Brain pericyte (primary cell): ENCODE measurements around the gene CELF3.

Source experiments
- DNase-seq: peaks from one replicate; pipeline ENCODE4 v3.0.0-alpha.2; 2012; ENCODE audit warnings: low read depth, low spot score

The CELF3 gene

DNA sequence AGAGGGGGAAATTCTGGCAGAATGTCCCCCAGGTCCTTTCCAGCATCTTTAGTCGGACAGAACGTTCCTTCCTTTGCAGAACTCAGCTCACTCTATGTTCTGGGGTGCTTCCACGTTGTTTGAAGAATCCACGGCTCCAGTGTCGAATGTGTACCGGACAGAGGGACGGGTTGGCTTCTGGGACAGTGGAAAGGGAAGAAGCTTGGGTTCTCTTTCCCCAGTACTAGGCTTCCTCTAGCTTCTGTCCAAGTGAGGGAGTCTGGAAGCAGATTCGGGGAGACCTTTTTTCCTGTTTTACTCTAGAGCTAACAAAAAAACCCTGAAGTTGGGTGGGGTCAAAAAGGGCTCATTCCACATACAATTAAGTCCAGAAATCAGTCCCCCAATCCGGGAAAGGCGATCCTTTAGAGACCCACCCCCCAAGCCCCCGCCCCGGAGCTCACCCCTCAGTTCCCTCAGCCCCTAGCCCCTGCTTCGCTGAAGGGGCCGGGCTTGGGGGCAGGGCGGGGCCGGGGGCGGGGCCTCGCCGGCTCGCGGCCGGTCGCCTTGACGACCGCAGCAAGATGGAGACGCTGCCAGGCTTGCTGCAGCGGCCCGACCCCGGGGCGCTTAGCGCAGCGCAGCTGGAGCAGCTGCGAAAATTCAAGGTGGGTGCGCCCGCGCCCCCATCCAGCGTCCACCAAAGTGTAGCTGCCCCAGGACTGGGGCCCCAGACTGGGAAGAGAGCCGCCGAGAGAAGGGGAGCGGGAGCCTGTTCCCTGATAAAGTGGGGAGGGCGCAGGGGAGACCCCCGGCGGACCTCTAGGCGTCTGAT is 4.6 kb upstream of the CELF3 start, which contains the start of gene RIIAD1:
RIIAD1 (plus strand) TSS at position 549 of the 814 bp plus-strand sequence; CDS start at position 564, 15 bp downstream.
- no peak for DNase-seq

DNA sequence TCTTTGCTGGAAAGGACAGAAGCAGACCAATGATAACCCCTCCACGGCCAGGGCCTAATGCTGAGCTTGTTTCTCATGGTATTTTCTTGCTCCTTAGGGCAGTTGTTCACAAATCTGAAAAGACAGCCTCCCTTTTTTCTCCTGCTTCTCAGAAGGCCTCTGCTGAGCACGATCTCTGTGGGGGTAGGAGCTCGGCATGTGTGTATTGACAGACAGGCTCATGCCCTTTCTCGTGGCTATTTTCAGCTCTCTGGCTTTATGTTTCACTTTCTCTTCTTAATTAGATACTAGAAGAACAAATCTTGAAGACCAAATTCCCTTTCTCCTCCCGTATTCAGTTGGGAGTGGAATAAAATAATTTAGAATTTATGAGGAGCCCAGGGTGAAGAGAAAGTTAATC is 4.0 kb upstream of the CELF3 start:
- DNase-seq, result no peak

DNA sequence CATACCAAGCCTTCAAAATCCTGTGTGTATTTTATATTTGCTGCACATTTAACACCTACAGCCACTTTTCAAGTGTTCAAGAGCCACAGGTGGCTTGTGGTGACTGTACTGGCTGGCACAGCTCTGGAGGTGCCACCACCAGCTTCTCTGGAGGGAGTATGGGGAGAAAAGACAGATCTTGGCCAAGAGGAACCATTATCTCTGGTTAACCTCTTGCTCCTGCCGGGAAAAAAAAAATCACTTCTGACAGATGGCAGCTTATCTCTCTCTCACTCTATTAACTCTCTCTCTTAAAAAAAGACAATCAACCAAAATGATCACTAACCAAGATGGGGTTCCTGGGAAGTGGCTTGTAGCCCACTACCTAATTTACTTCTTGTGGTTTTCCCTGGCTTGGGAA is 3.5 kb upstream of the CELF3 start:
- no peak for DNase-seq

DNA sequence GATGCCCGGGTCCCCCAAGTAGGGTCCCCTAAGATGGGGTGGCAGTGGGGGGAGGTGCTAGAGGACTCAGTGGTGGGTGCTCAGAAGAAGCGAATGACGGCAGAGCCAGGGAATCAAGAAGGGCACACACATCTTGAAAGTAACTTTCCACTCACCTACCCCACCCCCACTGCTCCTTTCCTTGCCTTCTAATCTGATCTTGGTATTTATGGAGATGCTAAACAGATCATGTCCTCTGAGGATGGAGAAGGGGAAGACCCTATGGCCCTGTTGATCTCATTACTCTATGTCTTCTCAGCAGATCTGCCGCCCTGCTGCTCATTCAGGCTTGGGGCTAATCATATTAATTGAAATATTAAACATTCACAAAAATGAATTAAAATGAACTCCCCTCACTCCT is 2.1 kb upstream of the CELF3 start:
- no peak for DNase-seq

DNA sequence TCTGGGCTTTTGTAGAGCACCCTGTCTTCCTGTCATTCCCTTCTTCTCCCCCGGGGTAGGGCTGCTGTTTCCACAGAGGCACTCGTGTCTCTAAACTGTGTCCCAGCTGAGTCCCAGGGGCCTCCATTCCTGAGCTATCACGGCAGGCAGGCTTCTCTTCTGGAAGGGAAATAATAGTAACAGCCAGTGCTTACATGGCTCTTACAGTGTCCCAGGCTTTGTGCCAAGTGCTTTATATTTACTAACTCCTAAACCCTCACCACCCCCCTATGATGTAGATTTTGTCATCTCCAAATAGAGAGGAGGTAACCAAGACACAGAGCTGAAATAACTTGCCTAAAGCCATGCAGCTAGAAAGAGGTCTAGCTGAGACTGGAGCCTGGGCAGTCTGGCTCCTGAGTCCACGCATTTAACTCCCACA is 1.4 kb upstream of the CELF3 start:
- no peak for DNase-seq

DNA sequence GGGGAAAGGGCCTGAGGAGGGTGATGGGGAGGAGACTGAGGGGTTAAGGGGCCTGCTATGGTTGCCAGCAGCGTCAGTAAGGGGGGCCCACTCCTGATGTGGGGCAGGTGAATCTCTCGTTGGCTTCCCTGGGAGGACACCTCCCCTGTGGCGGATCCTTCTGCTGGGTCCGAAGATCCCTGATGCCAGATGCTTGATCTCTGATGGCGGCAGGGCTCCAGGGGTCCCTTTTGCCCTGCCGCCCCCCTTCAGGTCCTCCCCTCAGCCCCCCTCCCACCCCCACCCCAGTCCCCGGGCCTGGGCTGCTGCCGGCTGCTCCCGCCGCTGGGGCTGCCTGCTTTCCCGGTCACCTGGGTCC is 219 bp downstream of the CELF3 start:
- no peak for DNase-seq

DNA sequence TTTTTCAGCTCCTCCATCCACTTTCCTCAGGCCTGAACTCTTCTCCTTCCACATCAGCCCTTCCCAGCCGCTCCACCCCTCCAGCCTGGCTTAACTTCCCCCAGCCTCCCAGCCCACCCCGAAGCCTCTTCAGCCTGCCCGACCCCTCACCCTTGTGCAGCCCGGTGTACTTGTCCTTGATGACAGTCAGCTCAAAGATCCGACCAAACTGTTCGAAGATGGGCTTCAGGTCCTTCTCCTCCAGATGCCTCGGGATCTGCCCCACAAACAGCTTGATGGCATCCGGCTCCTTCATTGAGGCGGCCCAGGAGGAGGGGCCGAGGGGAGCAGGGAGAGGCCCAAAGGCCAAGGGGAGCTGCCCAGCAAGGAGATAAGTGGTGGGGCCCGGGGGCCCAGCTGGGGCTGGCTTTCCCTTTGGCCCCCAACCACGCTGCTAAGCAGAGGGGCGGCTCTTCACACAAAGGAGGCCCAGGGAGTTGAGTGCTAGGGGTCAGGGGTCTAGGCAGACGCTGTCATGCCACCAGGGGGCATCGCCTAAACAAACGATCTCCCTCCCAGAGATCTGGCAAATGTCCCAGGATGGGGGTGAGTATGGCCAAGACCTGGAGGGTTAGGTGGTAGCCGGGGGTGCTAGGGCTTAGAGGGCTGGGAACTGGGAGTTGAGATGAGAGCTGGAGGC is 738 bp downstream of the CELF3 start:
- DNase-seq, result no peak

DNA sequence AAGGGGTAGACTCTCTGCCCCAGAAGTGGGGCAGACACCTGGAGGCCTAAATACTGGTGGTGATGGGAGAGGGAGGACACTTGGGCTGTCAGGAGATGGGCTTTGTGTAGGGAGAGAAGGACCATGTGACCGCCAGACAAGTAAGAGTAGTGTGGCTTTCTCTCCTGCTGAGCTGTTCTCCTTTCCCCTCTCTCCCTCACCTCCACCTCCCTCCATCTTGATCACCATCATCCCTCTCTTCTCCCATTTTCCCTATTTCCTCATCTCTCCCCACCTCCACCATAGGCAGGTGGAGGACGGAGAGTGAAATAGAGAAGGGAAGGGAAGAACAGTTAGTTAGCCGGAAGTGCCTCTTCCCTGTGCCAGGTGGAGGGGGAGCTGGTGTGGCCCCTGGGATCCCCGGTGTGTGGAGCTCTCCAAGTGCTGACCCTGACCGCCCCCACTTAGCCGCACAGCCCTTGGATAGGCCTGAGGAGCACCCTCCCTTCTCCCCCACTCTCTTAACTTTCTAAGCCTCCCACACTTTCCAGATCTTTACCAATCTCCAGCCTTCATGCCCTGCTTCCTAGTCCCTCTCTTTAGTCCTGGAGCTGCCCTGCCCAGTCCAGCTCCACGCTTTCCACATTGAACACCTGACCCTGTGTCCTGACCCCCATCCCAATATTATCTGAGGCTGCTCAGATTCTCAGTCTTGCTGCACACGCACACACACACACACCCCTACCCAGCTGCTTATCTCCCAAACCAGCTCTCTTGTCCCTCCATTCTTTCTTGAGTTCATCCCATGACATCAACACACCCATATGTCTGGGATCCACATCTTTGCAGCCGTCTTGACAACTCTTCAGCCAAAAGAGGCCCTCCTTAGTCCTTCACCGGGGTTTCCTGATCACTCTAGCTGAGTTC is 1.5 kb downstream of the CELF3 start:
- no peak for DNase-seq

DNA sequence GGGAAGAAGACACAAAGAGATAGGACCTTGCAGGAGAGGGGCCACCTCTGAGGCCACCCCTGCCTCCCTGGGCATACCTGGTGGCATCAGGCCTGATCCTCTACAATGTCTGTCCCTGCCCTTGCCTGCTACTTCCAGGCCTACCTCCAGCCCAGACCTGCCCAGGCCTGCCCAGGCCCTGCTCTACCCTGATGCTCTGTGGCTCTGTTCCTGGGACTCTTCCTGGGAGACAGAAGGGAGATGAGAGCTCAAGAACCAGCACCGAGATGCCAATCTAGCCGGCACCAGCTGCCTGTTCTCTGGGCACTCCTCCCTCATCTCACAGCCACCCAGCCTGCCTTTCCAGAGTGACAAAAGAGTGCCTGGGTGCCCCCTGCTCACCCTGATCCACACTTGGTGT is 2.7 kb downstream of the CELF3 start:
- DNase-seq, result no peak

DNA sequence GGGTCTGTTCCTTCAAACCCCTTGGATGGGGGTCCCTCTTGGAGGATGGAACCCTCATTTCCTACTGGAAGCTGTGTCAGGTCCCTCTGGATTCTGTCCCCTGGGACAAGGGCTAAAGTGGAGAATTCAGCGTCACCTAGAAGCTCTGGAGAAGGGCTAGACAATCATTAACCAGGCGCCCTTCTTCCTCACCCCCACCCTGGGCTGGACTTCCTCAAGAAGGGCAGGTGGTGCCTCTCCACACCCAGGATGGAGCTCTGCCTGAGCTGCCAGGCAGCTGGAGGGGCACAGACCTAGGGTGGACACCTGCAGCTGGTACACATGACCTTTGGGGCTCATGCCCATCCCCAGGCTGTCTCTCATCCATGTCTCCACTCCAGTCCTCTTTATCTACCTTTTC is 3.6 kb downstream of the CELF3 start:
- no peak for DNase-seq

DNA sequence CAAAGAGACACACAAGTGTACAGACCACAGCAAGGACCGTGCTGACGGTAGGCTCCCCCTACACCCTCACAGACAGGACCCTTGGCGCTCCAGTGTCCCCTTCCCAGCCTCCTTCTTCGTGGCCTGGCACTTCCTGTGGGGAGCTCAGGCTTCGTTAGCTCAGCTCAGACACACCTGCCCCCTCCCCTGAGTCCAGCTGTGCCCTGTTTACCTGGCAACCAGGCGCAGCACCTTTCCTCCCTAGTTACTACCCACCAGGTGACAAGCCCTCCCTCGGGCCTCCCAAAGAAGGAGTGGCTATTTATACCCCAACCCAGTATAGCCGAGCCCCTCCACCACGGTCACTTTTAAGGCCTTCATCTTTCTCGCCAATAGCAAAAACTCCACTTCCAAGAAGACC is 4.7 kb downstream of the CELF3 start:
- no peak for DNase-seq

DNA sequence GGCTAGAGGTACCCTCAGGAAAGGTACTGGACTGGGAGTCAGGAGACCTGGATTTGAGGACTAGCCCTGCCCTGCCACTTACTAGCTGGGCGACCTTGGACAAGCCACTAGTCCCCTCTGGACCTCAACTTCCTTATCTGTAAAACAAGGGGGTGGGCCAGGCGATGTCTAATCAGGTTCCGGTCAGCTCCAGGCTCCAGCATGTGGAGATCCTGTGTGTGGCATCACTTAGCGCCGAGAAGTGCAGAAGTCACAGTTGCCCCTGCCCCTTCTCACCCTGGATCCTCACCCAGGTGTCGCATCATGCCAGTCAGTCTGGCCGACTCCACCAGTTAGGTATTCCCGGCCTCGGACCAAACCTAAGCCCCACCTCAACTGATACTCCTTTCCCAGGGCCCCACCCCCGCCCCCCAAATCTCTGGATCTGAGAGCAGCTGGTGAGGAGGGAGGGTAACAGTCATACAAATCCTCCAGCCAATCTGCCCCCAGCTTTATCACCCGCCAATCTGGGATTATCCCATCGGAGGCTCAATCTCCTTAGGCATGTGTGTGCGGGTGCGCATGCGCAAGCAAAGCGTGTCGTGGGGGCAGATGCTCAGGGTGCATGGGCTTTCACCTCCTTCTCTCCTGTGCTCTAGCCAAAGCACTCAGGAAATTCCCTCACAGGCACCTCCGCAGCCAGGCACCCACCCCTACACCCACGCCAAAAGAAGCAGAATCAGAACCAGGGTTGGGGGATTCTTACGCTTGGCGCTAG is 5.4 kb downstream of the CELF3 start:
- no peak for DNase-seq

DNA sequence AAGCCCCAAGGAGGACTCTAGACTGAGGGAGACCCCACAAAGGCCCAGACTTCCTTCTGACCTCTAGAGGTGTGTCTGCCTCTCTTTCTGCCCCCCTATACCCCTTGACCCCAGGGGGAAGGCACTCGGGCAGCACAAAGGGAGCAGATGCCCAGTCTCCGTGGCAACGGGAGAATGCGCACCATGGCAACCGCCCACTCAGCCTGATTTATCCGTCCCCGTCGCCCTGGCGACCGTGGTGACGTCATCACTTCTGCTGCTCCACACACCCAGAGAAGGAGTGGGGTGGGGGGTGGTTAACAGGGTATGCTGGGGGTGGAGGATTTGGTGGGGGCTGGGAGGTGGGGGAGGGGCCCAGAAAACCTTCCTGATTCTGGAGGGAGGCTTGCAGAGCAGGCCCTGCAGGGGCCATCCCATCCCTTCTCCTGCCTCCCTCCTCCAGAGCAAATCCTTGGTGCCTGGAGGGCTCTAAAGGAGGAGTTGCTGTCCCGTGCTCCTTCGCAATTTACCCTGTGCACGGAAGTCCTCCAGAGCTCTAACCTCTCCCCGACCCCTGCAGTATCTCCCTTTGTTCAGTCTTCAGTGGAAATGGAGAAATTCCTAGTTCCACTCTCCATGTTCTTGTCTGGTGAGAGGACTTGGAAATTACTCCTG is 6.3 kb downstream of the CELF3 start:
- no peak for DNase-seq

DNA sequence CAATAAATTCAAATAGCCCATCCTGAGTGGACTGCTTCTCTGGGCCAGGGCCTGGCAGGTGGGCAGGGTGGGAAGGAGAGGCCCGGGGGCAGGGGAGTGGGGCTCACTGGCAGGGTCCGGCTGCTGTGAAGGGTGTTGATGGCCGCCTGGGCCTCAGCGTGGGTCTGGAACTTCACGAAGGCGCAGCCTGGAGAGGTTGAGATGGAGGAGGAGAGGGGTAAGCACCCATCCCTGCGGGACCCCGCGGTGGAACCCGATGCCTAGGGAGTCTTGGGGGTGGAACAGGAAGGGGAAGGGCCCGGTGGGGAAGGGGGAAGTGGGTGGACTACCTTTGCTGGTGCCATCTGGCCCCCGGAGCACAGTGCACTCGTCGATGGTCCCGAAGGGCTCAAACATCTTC is 7.7 kb downstream of the CELF3 start:
- DNase-seq, result no peak

DNA sequence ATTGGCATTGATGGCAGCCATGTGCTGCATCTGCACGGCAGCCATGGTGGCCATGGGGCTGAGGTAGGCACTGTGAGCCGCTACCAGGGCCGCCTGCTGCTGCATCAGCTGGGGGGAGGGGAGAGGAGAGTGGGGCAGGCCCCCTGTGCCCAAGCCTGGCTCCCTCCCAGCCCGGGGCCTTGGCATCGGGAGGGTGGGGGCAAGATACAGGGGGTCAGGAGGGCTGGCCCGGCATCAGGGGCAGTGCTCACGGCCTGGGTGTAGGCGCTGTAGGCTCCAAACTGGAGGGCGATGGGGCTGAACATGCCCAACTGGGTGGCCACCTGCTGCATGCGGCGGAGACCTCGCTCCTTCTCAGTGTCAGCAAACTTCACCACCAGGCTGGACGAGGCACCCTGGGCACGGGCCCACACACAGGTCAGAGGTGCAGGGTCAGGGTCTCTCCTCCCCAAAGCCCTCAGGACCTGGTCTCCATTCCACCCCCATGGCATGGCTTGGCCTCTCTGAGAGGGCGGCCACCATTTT is 9.0 kb downstream of the CELF3 start:
- no peak for DNase-seq

DNA sequence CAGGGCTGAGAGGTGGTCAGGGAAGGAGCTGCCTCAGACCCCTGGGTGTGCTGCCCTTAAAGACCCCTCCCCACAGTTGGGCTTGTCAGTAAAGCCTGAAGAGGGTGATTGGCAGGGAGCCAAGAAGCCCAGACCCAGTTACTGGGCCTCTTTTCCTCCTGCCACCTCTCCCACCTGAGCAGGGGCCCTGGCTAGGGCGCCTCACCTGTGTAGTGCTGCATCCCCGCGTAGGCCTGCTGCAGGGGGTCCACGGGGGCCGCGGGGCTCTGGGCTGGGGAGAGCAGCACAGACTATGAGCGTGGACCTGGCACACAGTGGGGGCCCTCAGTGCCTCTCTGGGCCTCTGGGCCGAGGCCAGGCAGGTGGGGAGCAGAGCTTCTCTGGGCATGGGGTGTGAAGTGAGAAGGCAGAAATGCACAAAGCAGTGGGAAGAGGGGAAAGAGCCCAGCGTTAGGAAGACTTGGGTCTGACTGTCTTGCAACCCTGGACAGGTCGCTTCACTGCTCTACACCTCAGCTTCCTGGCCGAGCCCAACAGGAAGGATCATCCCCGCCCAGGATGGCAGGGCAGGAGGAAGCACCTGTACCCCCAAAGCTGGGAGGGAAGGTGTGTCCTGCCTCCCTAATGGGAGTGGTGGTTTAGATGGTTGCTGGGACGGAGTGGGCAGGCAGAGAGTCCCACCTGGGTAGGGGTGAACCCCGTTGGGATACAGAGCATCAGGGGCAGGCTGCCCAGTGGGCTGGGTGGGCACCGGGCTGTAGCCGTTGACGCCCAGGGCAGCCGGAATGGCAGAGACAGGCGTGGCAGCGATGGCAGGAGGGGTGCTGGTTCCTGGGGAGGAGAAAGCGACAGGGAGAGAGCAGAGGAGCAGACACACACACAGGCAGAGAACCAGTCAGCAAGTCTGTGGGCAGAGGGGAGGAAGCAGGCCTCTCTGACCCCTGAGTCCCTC is 9.9 kb downstream of the CELF3 start:
- DNase-seq, result no peak

DNA sequence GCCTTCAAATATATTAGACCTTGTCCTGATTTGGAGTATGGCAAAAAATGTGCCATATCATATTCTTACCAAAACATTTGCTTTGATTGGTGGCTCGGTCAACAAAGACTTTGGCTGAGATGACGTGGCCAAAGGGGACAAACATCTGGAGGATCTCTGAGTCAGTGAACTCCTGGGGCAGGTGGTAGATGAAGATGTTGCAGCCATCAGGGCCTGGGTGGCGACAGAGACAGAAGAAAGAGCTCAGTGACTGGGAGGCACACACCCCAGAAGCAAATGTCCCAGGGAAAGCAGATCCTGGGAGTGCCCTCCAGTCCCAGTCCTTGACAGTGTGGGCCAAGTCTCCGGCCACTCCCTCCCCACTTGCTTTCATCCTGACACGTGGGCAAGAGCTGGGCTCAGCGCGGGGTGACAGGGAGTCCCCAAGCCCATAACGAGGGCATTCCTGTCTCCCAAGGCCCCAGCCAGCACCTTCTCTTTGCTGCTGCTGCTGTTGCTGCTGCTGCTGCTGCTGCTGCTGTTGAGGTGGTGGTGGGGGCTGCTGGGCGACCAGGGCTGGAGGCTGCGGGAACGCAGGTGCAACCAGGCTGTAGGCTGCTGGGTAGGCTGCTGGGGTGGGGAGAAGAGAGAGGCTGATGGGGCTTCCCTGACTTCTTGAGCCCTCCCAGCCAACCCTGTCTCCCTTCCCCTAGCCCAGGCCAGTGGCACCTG is 10.7 kb downstream of the CELF3 start:
- DNase-seq, result no peak

DNA sequence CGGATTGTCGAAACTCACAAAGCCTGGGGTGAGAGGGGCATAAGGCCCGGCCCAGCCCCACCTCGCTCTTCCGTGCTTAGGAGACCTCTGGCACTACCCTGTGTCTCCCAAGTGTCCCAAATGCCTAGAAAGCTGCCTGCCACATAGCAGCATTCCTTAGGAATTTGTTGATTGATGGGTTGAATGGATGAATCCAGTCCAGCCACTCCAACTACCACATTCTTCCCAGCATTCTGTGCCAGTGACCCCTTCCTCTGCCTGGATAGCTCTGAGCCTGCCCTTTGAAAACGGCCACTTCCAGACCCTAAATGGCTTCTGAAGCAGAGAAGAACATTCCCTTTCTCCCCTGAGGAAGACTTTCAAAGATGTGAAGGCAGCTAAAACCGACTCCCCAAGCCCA is 11.5 kb downstream of the CELF3 start:
- DNase-seq, result no peak

DNA sequence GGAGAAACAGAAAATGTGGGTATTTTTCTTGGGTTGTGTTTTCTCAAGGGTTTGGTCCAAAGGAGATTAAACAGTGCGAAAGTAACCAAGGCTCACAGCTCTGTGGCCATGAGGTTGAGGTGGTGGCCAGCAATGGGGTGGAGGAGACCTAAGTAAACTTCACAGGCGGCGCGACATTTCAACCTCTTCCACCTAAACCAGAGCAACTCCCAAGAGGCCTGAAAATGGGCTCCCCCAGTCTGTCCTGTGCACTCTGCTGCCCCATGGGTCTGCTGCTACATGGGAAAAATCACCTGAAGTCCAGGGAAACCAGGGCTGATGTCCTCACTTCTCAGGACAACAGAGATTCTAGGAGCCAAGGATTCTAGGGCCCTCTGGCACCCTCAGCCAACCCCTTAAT is 12.4 kb downstream of the CELF3 start:
- DNase-seq, result no peak
